Mammary microvascular endothelial cell (primary cell): ENCODE measurements around the gene PDE3A. TPM values are rescaled to one million over a fixed set of nuclear protein-coding genes. Genes with fewer than 3 reads are reported as not detected.

Source experiments
- total RNA-seq: library from RNA; depleted of rRNA; stranded (reverse); fragments of >200 nt; gene quantifications from 2 replicates; pipeline ENCODE4 v1.2.3, GENCODE V29; 2015

Gene PDE3A
- 1.1 TPM in 2 replicates for total RNA-seq

DNA sequence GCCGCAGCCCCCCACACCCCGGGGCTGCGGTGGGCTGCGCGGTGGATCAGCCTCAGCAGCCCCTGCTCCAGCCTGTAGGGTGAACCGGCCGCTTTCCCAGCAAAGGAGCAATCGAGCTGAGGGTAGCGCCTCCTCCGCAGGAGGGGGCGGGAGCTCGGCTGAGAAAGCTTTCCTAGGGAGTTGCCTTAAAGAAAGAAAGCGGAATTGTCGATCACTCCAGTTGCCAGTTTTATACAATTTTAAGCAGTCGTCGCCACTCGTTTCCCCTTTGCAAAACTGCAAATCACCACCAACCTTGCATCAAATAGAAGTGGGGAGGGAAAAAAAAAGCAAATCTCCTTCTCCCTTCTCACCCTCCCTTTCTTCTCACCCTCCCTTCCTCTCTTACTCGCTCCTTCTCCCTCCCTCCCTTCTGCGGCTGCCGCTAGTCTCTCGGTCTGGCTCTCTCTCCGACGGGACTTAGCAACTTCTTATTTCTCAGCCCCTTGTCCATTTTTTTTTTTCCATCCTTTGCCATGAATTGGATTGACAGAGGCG, at the start of gene PDE3A:
Gene PDE3A, plus strand, starts transcription at position 424 of the 537 bp plus-strand sequence. CDS start 748 bp downstream, outside the sequence.

GRCh38 chr12:20695232-20695631, 326.9 kb downstream of the PDE3A start, which contains the start of gene SLCO1C1:
TSS of gene SLCO1C1 (plus strand) at chr12:20695332. CDS start at chr12:20699577, 4,245 bp downstream.

